ENCODE data around the gene RCOR1.
A peak's percentile ranks its signal among the peaks of the same experiment; 100 is the strongest.

The RCOR1 gene

DNA sequence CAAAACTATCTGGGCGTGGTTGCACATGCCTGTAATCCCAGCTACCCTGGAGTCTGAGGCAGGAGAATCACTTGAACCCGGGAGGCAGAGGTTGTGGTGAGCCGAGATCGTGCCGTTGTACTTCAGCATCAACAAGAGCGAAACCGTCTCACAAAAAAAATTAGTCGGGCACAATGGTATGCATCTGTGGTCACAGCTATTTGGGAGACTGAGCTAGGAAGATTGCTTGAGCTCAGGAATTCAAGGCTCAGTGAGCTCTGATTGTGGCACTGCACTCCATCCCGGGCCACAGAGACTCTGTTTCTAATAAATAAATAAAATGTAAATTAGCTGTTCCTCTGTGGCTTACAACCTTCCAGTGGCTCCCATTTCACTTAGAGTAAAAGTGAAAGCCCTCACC is 28.0 kb downstream of the RCOR1 start:
- TF ChIP-seq, protein P1, sequence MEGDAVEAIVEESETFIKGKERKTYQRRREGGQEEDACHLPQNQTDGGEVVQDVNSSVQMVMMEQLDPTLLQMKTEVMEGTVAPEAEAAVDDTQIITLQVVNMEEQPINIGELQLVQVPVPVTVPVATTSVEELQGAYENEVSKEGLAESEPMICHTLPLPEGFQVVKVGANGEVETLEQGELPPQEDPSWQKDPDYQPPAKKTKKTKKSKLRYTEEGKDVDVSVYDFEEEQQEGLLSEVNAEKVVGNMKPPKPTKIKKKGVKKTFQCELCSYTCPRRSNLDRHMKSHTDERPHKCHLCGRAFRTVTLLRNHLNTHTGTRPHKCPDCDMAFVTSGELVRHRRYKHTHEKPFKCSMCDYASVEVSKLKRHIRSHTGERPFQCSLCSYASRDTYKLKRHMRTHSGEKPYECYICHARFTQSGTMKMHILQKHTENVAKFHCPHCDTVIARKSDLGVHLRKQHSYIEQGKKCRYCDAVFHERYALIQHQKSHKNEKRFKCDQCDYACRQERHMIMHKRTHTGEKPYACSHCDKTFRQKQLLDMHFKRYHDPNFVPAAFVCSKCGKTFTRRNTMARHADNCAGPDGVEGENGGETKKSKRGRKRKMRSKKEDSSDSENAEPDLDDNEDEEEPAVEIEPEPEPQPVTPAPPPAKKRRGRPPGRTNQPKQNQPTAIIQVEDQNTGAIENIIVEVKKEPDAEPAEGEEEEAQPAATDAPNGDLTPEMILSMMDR (IDR thresholded peaks at IDR 0.05; ENCODE audit: low read depth, low read length), result no peak
- no peaks in the 10 kb centered on the region for H3K36me3 ChIP-seq
- no peak overlapping the region for H3K4me3 ChIP-seq (ENCODE audit: low read depth, low read length)
- no peaks in the 10 kb centered on the region for H3K9me3 ChIP-seq
- no peak for DNase-seq
- H3K4me1 ChIP-seq, result peaks cover 3% of the 10 kb centered on the region; the same call in 1 of the 2 replicates
- no peaks in the 10 kb centered on the region for H3K27me3 ChIP-seq

DNA sequence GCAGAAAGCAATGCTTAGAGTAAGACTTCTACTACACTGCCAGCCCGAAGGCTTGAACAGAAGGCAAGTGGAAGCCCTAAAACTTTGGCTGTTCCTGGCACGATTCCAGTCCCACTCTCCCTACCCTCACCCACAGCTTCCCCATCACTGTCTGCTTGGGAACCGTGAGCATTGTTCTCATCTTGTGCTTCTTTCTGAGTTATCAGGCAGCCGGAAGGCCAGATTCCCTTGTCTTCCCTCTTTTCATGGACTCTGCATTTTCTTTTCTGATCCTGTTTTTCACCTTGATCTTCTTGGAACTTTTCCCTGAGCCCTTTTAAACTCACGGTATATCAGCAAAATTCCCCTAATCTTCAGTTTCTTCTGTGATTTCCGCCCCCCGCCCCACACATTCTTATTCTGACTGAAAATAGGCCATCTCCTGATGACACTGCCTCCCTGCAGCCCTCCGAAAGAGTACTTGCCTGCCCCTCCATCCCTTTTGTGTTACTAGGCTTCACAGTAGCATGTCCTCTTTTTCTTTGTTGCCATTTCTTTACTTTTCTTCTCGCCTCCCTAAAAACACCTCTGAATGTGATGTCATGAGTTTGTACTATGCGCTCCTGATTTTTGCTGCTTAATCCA is 29.9 kb downstream of the RCOR1 start:
- DNase-seq, result peak; percentile 27
- Histone ChIP-seq H3K9me3 (no peaks in the 10 kb centered on the region), H3K36me3 (no peaks in the 10 kb centered on the region), H3K4me3 (ENCODE audit: low read depth, low read length) (no peak overlapping the region), H3K4me1 (peaks cover 3% of the 10 kb centered on the region; the same call in 1 of the 2 replicates), H3K27me3 (no peaks in the 10 kb centered on the region)
- TF ChIP-seq, protein P1 (IDR thresholded peaks at IDR 0.05; ENCODE audit: low read depth, low read length), result no peak

DNA sequence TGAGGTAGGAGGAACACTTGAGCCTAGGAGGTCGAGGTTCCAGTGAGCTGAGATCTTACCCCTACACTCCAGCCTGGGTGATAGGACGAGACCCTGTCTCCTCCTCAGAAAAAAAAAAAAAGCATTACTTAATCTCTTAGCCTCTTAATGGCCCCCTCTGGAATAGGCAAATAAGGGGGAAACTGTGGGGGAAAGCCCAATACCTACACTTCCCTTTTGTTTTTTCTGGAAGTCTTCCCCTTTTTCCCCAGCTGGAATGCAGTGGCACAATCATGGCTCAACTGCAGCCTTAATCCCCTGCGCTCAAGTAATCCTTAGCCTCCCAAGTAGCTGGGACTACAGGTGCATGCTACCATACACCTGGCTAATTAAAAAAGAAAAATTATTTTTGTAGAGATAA is 32.2 kb downstream of the RCOR1 start:
- TF ChIP-seq, protein P1 (IDR thresholded peaks at IDR 0.05; ENCODE audit: low read depth, low read length), result no peak
- no peaks in the 10 kb centered on the region for H3K9me3 ChIP-seq
- DNase-seq, result no peak
- no peaks in the 10 kb centered on the region for H3K27me3 ChIP-seq
- no peak overlapping the region for H3K4me3 ChIP-seq (ENCODE audit: low read depth, low read length)
- no peaks in the 10 kb centered on the region for H3K36me3 ChIP-seq
- H3K4me1 ChIP-seq, result peaks cover 5% of the 10 kb centered on the region; the same call in 1 of the 2 replicates

DNA sequence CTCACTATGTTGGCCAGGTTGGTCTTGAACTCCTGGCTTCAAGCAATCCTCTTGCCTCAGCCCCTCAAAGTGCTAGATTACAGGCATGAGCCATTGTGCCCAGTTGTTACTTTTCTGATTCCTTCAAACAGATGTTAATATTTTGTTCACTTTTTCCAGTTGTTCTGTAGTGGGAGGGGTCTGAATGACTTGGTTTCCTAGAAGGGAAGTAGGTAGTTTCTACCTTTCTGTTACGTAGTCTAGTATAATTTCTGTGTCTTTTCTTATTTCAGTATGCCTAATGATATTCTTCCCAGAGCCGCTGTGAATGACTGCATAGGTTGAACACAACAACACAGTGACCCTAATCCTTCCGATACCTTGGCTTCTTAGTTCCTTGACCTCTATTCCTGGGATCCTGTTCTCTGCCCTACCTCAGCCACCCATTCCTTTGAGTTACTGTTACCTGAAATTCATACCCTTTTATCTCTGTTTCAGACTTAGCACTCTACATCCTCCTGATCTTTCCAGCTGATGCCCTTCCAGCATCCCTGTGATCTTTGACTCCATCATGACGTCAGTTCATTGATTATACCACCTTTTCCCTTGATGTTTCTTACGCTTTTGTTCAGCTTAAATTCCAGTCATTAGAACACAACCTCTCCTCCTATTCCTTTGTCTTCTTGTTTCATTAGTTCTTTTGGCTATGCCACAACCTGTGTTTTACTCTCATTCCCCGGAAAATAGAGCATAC is 33.3 kb downstream of the RCOR1 start:
- H3K27me3 ChIP-seq, result no peaks in the 10 kb centered on the region
- H3K36me3 ChIP-seq, result no peaks in the 10 kb centered on the region
- no peak for DNase-seq
- no peaks in the 10 kb centered on the region for H3K9me3 ChIP-seq
- peaks cover 7% of the 10 kb centered on the region; the same call in 1 of the 2 replicates for H3K4me1 ChIP-seq
- no peak overlapping the region for H3K4me3 ChIP-seq (ENCODE audit: low read depth, low read length)
- TF ChIP-seq, protein P1 (IDR thresholded peaks at IDR 0.05; ENCODE audit: low read depth, low read length), result no peak

DNA sequence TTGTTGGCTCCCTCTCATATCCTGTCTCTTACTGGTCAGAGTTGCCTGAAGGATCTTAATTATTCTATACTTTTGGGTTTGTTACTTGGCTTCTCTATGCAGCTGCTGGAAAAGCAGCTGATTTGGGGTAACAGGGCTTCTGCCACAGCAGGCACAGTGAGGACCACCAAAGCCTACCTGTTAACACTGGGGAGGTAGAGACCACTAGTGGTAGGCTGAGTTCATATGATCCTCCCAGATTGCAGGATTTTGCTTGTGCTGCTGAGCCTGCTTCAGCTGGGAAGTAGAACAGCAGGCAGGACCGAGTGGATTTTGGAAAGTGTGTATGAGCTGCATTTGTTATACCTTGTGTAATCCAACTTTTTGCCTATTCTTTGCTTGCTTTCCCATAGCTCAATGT is 34.1 kb downstream of the RCOR1 start:
- Histone ChIP-seq H3K36me3 (no peaks in the 10 kb centered on the region), H3K4me3 (ENCODE audit: low read depth, low read length) (no peak overlapping the region), H3K4me1 (peaks cover 6% of the 10 kb centered on the region; the same call in 1 of the 2 replicates), H3K9me3 (no peaks in the 10 kb centered on the region), H3K27me3 (no peaks in the 10 kb centered on the region)
- no peak for DNase-seq
- TF ChIP-seq, protein P1 (IDR thresholded peaks at IDR 0.05; ENCODE audit: low read depth, low read length), result no peak

DNA sequence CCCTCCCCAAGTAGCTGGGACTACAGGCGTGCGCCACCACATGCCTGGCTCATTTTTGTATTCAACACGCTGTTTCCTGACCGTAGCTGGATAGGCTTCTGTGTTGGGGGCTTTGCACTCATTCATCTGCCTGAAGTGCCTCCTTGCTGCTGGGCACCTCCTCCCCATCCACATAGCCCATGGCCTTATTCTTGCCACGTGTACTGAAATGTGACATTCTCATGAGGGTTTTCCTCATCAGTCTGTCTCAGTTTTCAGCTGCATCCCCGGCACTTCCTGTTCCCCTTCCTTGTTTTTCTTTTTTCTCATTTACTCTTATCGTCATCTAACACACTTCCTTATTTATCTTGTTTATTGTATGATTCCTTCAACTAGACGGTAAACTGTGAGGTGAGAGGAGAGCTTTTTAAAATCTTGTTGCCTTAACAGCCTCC is 36.6 kb downstream of the RCOR1 start:
- Histone ChIP-seq H3K36me3 (no peaks in the 10 kb centered on the region), H3K27me3 (no peaks in the 10 kb centered on the region), H3K9me3 (no peaks in the 10 kb centered on the region), H3K4me1 (peaks cover 4% of the 10 kb centered on the region; the same call in 1 of the 2 replicates), H3K4me3 (ENCODE audit: low read depth, low read length) (no peak overlapping the region)
- DNase-seq, result no peak
- TF ChIP-seq, protein P1 (IDR thresholded peaks at IDR 0.05; ENCODE audit: low read depth, low read length), result no peak

Data from BE2C (cell line).